ENCODE measurements around the gene IKZF4. TPM values are rescaled to one million over a fixed set of nuclear protein-coding genes. Genes with fewer than 3 reads are reported as not detected.

IKZF4 gene
- total and polyA plus RNA-seq, 2 donors (not counting 1 experiment from before 2014, with no cell fraction given): 2.0 to 3.2 TPM

DNA sequence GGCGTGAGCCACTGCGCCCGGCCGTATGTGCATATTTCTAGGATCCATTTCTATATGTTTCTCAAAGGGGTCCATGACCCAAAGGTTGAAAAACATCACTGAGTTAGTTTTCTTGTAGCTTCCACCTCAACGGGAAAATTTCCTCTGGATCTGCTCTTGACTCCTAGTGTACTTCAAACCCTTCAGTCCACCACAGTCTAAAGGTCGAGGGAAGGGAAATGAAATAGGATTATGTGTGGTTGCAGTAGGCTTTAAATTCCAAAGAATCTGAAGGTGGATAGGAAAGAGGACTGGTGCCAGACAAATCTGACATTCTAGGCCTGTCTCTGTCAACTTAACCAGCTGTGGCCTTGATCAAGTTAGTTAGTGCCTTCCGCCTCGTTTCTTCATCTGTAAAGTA, 25.5 kb upstream of the IKZF4 start:
- Histone ChIP-seq H3K79me2 (ENCODE audit: control insufficient read depth, insufficient read depth, low read length) (peaks cover 2% of the 10 kb centered on the region), H3K27me3 (ENCODE audit: control insufficient read depth, insufficient read depth, low read length) (no peaks in the 10 kb centered on the region), H2AFZ (ENCODE audit: low read length) (no peak overlapping the region), H3K9me3 (ENCODE audit: control insufficient read depth, insufficient read depth, low read depth, low read length) (no peaks in the 10 kb centered on the region), H3K36me3 (ENCODE audit: control insufficient read depth, insufficient read depth, low read length) (peaks cover 9% of the 10 kb centered on the region), H3K4me1 (ENCODE audit: control insufficient read depth, extremely low read depth, insufficient read depth, low read length) (no peaks in the 10 kb centered on the region), H3K4me3 (replicated peaks in 1 of 4; ENCODE audit: control extremely low read depth in 1 of 4, insufficient read depth in 1 of 4, low read depth in 3 of 4, low read length in 4 of 4) (no peak overlapping the region), H4K20me1 (ENCODE audit: control insufficient read depth, extremely low read depth, insufficient read depth, low read length) (no peaks in the 10 kb centered on the region), H3K27ac (ENCODE audit: insufficient read depth, low read length) (no peak overlapping the region), H3K4me2 (ENCODE audit: extremely low read depth, insufficient read depth, low read length) (no peak overlapping the region), H3K9ac (ENCODE audit: insufficient read depth, low read length) (no peak overlapping the region)
- DNase-seq (ENCODE audit: low read depth in 2 of 2): no peak
- TF ChIP-seq, protein P1, sequence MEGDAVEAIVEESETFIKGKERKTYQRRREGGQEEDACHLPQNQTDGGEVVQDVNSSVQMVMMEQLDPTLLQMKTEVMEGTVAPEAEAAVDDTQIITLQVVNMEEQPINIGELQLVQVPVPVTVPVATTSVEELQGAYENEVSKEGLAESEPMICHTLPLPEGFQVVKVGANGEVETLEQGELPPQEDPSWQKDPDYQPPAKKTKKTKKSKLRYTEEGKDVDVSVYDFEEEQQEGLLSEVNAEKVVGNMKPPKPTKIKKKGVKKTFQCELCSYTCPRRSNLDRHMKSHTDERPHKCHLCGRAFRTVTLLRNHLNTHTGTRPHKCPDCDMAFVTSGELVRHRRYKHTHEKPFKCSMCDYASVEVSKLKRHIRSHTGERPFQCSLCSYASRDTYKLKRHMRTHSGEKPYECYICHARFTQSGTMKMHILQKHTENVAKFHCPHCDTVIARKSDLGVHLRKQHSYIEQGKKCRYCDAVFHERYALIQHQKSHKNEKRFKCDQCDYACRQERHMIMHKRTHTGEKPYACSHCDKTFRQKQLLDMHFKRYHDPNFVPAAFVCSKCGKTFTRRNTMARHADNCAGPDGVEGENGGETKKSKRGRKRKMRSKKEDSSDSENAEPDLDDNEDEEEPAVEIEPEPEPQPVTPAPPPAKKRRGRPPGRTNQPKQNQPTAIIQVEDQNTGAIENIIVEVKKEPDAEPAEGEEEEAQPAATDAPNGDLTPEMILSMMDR (conservative IDR thresholded peaks at IDR 0.05 in 1 of 2, IDR thresholded peaks at IDR 0.05 in 1 of 2; ENCODE audit: low read depth in 1 of 2, low read length in 2 of 2): no peak
- no peak for TF ChIP-seq EZH2 (IDR thresholded peaks at IDR 0.05; ENCODE audit: low read length, missing control alignments)

GRCh38 chr12:55996201-55996714, 24.6 kb upstream of the IKZF4 start:
- TF ChIP-seq, protein P1 (conservative IDR thresholded peaks at IDR 0.05 in 1 of 2, IDR thresholded peaks at IDR 0.05 in 1 of 2; ENCODE audit: low read depth in 1 of 2, low read length in 2 of 2): peak; percentile 84 to 85
- no peak for TF ChIP-seq EZH2 (IDR thresholded peaks at IDR 0.05; ENCODE audit: low read length, missing control alignments)
- H3K9me3 ChIP-seq (ENCODE audit: control insufficient read depth, insufficient read depth, low read depth, low read length): no peaks in the 10 kb centered on the region
- no peaks in the 10 kb centered on the region for H3K4me1 ChIP-seq (ENCODE audit: control insufficient read depth, extremely low read depth, insufficient read depth, low read length)
- peak overlapping the region; percentile 11 for H3K27ac ChIP-seq (ENCODE audit: insufficient read depth, low read length)
- H3K4me2 ChIP-seq (ENCODE audit: extremely low read depth, insufficient read depth, low read length): peak overlapping the region; percentile 84
- no peaks in the 10 kb centered on the region for H3K27me3 ChIP-seq (ENCODE audit: control insufficient read depth, insufficient read depth, low read length)
- H3K4me3 ChIP-seq (replicated peaks in 1 of 4; ENCODE audit: control extremely low read depth in 1 of 4, insufficient read depth in 1 of 4, low read depth in 3 of 4, low read length in 4 of 4): peak overlapping the region; percentile 65 to 97 (median 93)
- no peak overlapping the region for H3K9ac ChIP-seq (ENCODE audit: insufficient read depth, low read length)
- H2AFZ ChIP-seq (ENCODE audit: low read length): no peak overlapping the region
- H3K79me2 ChIP-seq (ENCODE audit: control insufficient read depth, insufficient read depth, low read length): peaks cover 2% of the 10 kb centered on the region
- peak; percentile 42 to 79 for DNase-seq (ENCODE audit: low read depth in 2 of 2)
- H4K20me1 ChIP-seq (ENCODE audit: control insufficient read depth, extremely low read depth, insufficient read depth, low read length): no peaks in the 10 kb centered on the region
- H3K36me3 ChIP-seq (ENCODE audit: control insufficient read depth, insufficient read depth, low read length): peaks cover 2% of the 10 kb centered on the region

DNA sequence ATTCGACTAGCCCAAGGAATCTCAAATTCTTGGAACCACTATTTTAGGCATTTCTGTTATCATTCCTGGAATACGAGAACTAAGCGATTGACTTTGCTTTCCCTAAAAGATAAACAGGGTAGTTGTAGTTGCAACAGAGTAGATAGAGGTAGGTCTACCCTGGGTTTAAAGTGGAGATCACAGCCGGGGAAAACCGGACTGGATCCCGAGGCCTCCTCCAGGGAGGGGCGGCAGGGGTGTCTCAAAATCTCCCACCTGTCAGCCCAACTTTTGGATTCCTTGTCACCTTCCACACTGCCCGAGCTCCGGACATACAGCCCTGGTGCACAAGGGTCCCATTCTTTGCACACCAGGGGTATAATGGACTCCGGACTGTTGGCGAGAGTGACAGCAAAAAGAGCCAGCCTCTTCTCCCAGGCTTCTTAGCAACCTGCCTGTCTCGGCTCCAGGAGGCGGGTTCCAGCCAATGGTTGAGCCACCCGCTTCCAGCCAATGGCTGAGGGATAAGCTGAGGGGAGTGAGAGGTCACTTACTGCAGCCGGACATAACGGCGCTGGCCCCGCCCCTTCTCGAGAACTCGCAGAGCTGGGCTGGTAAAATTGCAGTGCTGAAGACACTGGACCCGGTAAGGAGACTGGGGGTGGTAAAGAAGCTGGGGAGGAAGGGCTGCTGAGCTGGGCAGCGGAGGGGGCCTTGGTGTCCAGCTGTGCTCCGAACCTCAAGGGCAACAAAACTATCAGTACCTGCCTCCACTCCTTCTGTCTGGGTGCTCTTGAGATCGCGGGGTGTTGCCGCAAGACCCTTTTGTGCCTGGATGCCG, 23.9 kb upstream of the IKZF4 start, which contains the start of gene SUOX:
SUOX (plus strand) TSS at position 562 of the 820 bp plus-strand sequence. CDS start 4,946 bp downstream, outside the sequence.
- peak within 1 kb of the TSS; percentile 51 for H3K27ac ChIP-seq (ENCODE audit: insufficient read depth, low read length)

More for the DNA sequence above, 23.9 kb upstream of the IKZF4 start, which contains the start of gene SUOX:
- Histone ChIP-seq H3K4me3 (replicated peaks in 1 of 4; ENCODE audit: control extremely low read depth in 1 of 4, insufficient read depth in 1 of 4, low read depth in 3 of 4, low read length in 4 of 4) (peak within 1 kb of the TSS; percentile 65 to 97 (median 93)), H3K27me3 (ENCODE audit: control insufficient read depth, insufficient read depth, low read length) (no peaks in the 10 kb centered on the region), H3K9me3 (ENCODE audit: control insufficient read depth, insufficient read depth, low read depth, low read length) (no peaks in the 10 kb centered on the region), H3K9ac (ENCODE audit: insufficient read depth, low read length) (peak within 1 kb of the TSS; percentile 60), H3K36me3 (ENCODE audit: control insufficient read depth, insufficient read depth, low read length) (no peaks in the 10 kb centered on the region), H2AFZ (ENCODE audit: low read length) (peak within 1 kb of the TSS; percentile 79), H3K4me1 (ENCODE audit: control insufficient read depth, extremely low read depth, insufficient read depth, low read length) (no peaks in the 10 kb centered on the region), H4K20me1 (ENCODE audit: control insufficient read depth, extremely low read depth, insufficient read depth, low read length) (no peaks in the 10 kb centered on the region), H3K4me2 (ENCODE audit: extremely low read depth, insufficient read depth, low read length) (peak within 1 kb of the TSS; percentile 96), H3K79me2 (ENCODE audit: control insufficient read depth, insufficient read depth, low read length) (peaks cover 2% of the 10 kb centered on the region)
- DNase-seq (ENCODE audit: low read depth in 2 of 2): peak; percentile 97 to 98
- TF ChIP-seq EZH2 (IDR thresholded peaks at IDR 0.05; ENCODE audit: low read length, missing control alignments): no peak
- TF ChIP-seq, protein P1 (conservative IDR thresholded peaks at IDR 0.05 in 1 of 2, IDR thresholded peaks at IDR 0.05 in 1 of 2; ENCODE audit: low read depth in 1 of 2, low read length in 2 of 2): no peak
